Fibroblast of skin of right quadriceps (primary cell): Measurements from ENCODE around the gene PCAT7.

Experiments used
- DNase-seq: peaks from one replicate; pipeline ENCODE4 v3.0.0-alpha.2; 2013

PCAT7 gene

GRCh38 chr9:94606646-94607422, 52.0 kb downstream of the PCAT7 start:
- no peak for DNase-seq

DNA sequence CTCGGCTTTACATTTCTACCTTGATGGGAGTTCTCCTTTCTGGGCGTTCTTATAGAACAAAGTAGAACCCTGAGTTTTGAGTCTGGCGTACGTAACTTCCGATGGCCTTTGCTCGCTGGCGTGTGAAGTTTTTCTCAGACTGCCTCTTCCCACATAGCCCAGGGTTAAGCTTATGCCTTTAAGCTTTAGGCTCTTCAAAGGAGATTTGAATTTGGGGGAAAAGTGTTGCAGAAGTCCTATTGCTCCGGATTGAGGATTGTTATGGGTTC, 52.5 kb downstream of the PCAT7 start:
- DNase-seq: no peak

DNA sequence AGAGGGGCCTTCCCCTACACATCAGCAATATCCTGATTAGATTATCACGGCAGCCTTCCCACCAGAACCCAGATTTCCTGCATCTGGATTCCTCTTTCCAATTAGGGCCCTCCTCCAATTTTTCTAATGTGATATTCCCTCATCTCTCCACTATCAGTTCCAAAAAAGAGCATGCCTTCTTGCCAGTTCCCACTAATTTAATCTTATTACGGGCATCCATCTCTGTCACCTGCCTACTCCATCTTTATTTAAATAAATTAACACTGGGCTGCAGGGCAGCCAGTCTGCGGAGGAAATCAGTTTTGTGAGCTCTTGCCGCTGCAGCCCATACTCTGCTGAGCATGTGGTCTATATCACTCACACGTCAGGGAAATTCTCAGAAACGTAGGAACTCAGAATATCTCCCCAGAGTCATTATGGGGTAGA, 55.3 kb downstream of the PCAT7 start:
- DNase-seq: no peak

DNA sequence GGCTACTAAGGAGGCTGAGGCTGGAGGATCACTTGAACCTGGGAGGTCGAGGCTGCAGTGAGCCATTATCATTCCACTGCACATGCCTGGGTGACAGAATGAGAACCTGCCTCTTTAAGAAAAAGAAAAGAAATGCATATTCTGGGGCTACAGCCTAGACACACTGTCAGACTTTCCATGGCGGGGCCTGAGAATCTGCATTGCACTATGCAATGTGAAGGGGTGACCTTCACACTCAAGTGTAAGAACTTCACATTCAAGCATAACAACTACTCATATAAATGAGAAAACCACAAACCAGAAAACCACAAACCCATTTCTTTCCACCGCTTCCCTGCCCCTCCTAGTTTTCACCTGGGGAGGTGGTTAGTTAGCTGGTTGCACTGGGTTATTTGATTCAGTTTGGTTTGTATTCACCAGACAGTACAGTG, 56.8 kb downstream of the PCAT7 start:
- DNase-seq: no peak

GRCh38 chr9:94612071-94612470, 57.2 kb downstream of the PCAT7 start:
- DNase-seq: no peak

GRCh38 chr9:94613003-94613402, 58.1 kb downstream of the PCAT7 start:
- DNase-seq: no peak

GRCh38 chr9:94619026-94619425, 64.1 kb downstream of the PCAT7 start:
- no peak for DNase-seq
